LNCaP clone FGC (cell line): ENCODE data around the gene LRP11.
A peak's percentile ranks its signal among the peaks of the same experiment; 100 is the strongest.

Experiments
- DNase-seq: peaks from one replicate; pipeline ENCODE4 v3.0.0-alpha.2; 2011; ENCODE audit warnings: low read depth
- H3K4me3 ChIP-seq: 2 replicates; pipeline ENCODE4 v1.5.1; 2011; ENCODE audit warnings: mild to moderate bottlenecking, low read depth, low read length, control low read depth
- TF ChIP-seq, protein P1 (sequence below): IDR thresholded peaks from 2 replicates; pipeline ENCODE4 v1.5.1; 2012; ENCODE audit warnings: mild to moderate bottlenecking; ENCODE audit not compliant: control insufficient read depth, insufficient read depth; ENCODE audit errors: extremely low read depth

LRP11 gene

DNA sequence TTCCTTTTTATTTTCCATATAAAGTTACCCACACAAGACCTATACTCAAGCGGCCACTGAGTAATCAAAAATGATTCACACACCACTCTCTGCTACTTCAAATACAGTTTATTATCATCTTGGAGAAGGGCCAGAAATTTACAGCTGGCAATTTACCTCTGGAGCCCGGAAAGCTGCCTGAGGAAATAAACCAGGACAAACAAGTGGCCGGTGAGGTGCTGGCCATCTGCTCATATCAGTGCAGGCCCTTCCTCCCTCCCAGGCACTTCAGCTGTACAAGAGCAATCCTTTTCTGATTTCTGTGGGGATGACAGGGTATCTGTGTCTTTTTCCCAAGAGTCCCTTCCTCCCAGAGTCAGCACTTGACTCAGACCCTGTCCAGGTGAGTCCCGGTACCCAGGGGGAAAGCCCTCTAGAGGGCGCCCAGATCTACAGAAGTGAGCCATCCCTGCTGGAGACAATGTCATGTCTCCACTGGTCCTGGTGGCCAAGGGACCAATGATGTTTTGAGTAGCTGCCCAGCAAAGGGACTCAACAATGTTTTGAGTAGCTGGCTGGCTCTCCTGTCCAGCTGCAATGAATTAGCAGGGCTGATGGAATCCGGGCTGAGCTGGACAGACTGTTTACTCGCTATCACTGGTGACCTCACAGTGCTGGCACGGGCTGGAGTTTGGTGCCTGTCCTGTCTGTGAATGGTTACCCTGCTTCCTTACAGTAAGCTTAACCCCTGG, 23.6 kb downstream of the LRP11 start:
- TF ChIP-seq, protein P1, sequence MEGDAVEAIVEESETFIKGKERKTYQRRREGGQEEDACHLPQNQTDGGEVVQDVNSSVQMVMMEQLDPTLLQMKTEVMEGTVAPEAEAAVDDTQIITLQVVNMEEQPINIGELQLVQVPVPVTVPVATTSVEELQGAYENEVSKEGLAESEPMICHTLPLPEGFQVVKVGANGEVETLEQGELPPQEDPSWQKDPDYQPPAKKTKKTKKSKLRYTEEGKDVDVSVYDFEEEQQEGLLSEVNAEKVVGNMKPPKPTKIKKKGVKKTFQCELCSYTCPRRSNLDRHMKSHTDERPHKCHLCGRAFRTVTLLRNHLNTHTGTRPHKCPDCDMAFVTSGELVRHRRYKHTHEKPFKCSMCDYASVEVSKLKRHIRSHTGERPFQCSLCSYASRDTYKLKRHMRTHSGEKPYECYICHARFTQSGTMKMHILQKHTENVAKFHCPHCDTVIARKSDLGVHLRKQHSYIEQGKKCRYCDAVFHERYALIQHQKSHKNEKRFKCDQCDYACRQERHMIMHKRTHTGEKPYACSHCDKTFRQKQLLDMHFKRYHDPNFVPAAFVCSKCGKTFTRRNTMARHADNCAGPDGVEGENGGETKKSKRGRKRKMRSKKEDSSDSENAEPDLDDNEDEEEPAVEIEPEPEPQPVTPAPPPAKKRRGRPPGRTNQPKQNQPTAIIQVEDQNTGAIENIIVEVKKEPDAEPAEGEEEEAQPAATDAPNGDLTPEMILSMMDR = peak; percentile 64
- DNase-seq = peak; percentile 61
- no peak overlapping the region for H3K4me3 ChIP-seq

- H3K4me3 ChIP-seq = no peak overlapping the region
- TF ChIP-seq, protein P1 = peak; percentile 79
- DNase-seq = no peak
Measured at GRCh38 chr6:149834513-149835481, 29.4 kb downstream of the LRP11 start.

- H3K4me3 ChIP-seq = no peak overlapping the region
- no peak for DNase-seq
- TF ChIP-seq, protein P1 = no peak
Measured at GRCh38 chr6:149833651-149834050, 30.5 kb downstream of the LRP11 start.

DNA sequence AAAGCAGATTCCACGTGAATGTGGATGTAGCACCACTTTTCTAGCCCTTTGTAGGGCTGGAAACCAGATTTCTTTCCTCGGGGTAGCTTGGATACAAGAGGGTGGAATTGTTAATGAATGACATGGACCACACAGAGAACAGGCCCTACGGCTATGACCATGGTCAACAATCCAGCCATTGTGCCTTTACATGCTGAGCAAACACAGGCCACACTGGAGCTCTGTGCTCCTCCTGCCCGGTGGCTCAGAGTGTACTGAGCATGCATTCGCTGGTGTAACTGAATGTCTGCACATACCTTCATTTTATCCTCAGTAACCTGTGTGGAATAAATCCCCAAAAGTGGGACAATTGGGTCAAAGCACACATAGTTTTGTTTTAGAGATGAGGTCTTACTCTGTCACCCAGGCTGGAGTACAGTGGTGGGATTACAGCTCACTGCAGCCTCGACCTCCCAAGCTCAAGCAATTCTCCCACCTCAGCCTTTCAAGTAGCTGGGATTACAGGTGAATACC, 32.8 kb downstream of the LRP11 start:
- TF ChIP-seq, protein P1 = no peak

GRCh38 chr6:149830731-149831307, 33.3 kb downstream of the LRP11 start:
- no peak for DNase-seq
- TF ChIP-seq, protein P1 = no peak
- H3K4me3 ChIP-seq = no peak overlapping the region

More for the DNA sequence above, 32.8 kb downstream of the LRP11 start:
- no peak for DNase-seq
- H3K4me3 ChIP-seq = no peak overlapping the region

DNA sequence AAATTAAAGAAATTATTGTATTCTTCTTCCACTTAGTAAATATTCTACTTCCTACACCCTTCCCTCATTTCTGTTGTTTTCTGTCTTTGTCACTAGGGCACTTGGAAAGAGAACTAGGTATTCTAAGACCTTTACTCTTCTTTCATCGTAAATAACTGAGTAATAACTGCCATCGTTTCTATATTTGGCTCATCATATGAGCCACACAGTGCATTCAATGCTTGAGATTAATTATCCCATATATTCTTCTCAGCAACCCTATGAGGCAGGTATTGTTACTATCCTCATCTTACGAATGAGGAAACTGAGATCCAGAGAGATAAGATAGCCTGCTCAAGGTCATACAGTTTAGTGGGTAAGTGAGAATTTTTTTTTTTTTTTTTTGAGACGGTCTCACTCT, 38.9 kb downstream of the LRP11 start:
- H3K4me3 ChIP-seq = no peak overlapping the region
- DNase-seq = no peak
- TF ChIP-seq, protein P1 = no peak
